Activated CD4-positive, alpha-beta T cell treated with anti-CD3 and anti-CD28 coated beads, Interleukin-2, amount 10 ng/mL, durations not matched to agents 24 days and 14 days (primary cell): ENCODE measurements around the gene DIP2C. TPM values are rescaled to one million over a fixed set of nuclear protein-coding genes. Genes with fewer than 3 reads are reported as not detected.
"Not testable (repeated sequence)": the region's sequence is repeated elsewhere in the genome, so short reads cannot be mapped to it uniquely, and the experiment has no call there.

Experiments
- DNase-seq: peaks from one replicate; pipeline ENCODE4 v3.0.0; 2022
- H3K27ac Mint-ChIP-seq: one replicate; pipeline ENCODE4 v1.8.0; 2022; ENCODE audit warnings: mild to moderate bottlenecking, mixed read lengths
- H3K27me3 Mint-ChIP-seq: one replicate; pipeline ENCODE4 v1.8.0; 2022; ENCODE audit warnings: mixed read lengths
- H3K36me3 Mint-ChIP-seq: one replicate; pipeline ENCODE4 v1.8.0; 2022; ENCODE audit warnings: low read depth, mild to moderate bottlenecking, mixed read lengths
- H3K4me1 Mint-ChIP-seq: one replicate; pipeline ENCODE4 v1.8.0; 2021; ENCODE audit warnings: mixed read lengths
- H3K4me3 Mint-ChIP-seq: one replicate; pipeline ENCODE4 v1.8.0; 2022; ENCODE audit warnings: mild to moderate bottlenecking, moderate library complexity, mixed read lengths
- H3K9me3 Mint-ChIP-seq: one replicate; pipeline ENCODE4 v1.8.0; 2021; ENCODE audit warnings: mixed read lengths
- intact Hi-C: fragments of 100-400 bp; cut with micrococcal nuclease; formaldehyde crosslinking; loops from one replicate; pipeline ENCODE4 v1.15.1; 2023
- total RNA-seq: library from RNA; stranded (reverse); gene quantifications from 2 replicates; pipeline ENCODE4 v1.2.3, GENCODE V29; 2022

The DIP2C gene
- total RNA-seq, 1 donor from 2014 or later, result 1.4 TPM

DNA sequence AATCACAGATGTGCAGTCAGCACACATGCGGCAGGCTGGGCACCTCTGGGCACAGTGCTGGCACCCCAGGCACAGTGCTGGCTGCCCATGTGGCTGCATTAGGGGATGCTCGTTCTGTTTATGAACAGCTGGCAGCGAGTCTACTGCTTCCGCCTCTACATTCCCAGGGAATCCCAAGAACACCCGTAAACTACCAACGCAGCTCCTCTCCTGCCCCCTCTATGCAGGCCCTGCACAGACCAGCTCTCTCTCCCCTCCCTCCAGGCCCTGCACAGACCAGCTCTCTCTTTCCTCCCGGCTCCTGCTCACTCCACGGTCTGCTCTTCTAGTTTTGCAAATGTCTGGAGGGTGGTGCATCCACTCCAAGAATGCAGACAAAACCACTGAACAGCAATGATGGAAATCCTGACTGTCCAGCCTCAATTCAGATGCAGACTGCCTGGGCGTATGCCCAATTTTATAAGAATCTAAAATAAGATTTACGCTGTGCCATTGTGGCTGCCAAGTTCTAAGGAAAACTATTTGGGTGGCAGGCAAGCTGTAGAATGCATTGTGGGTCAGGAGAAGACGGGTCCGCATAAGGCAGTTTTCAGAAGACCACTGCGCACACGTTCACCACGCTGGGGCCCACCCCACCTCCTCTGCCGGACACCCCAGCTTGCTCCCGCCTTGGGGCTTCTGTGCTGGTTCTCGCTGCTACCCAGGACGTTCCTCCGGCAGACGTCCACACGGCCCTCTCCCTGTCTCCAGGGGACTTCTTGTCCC lies 319.6 kb downstream of the DIP2C start:
- H3K4me1 Mint-ChIP-seq, result no peaks in the 10 kb centered on the region
- DNase-seq, result no peak
- H3K4me3 Mint-ChIP-seq, result no peak overlapping the region
- no peaks in the 10 kb centered on the region for H3K9me3 Mint-ChIP-seq
- H3K36me3 Mint-ChIP-seq, result no peaks in the 10 kb centered on the region
- intact Hi-C loops, result no loop called here
- H3K27me3 Mint-ChIP-seq, result no peaks in the 10 kb centered on the region
- no peak overlapping the region for H3K27ac Mint-ChIP-seq

DNA sequence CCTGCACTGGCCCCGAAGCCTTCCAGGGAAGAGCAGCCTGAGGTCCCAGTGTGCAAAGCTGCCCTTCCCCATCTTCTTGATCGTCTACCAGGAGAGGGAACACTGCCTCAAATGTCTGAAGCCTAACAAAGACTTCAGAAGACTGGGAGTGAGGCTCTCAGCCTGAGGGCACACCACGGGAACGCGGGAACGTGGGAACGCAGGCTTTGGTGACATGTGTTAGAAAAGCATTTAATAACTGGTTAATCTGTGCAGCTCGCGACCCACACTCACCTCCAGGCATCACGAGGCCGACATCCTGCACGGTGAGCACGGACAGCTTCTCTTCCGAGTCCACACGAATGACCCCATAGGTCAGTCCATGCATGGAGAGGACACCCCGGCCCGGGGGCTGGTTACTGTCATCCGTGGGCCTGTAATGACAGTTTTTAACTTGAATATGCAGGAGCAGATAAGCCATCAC lies 320.2 kb downstream of the DIP2C start:
- H3K27me3 Mint-ChIP-seq, result no peaks in the 10 kb centered on the region

DNA sequence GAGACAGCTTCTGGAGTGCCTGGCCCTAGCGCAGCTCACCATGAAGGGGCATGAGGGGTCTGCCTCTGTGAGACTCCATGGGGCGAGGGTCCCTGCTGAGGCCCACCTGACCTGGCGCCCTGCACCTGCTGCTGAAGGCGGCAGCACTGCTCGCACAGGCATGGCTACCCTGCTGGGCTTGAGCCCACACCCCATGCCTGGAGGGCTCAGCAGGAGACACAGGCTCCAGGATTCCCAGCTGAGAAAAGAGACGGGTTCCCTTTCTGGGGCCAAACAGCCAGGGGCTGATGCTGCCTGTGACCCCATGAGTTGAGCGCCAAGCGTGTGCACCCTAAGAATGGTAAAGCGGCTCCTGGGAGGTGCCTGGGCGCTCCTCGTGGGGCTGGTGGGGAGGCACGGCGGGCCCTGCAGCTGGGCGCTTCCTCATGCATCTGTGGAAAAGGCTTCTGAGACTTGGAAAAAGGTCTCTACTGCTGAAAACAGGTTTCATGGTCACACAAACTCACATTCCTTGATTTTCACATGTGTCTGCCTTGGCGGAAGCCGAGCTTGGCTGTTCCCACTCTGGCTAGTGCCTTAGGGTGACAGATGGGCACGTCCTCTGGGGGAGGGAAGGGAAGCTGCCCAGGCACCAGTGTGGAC lies 320.8 kb downstream of the DIP2C start:
- Mint-ChIP-seq H3K9me3 (no peaks in the 10 kb centered on the region), H3K4me1 (no peaks in the 10 kb centered on the region), H3K27me3 (no peaks in the 10 kb centered on the region), H3K36me3 (no peaks in the 10 kb centered on the region), H3K27ac (no peak overlapping the region), H3K4me3 (no peak overlapping the region)
- no peak for DNase-seq
- intact Hi-C loops, result no loop called here

More for the DNA sequence above, 320.2 kb downstream of the DIP2C start:
- no peak overlapping the region for H3K4me3 Mint-ChIP-seq
- intact Hi-C loops, result no loop called here
- H3K36me3 Mint-ChIP-seq, result no peaks in the 10 kb centered on the region
- H3K9me3 Mint-ChIP-seq, result no peaks in the 10 kb centered on the region
- no peak overlapping the region for H3K27ac Mint-ChIP-seq
- DNase-seq, result no peak
- no peaks in the 10 kb centered on the region for H3K4me1 Mint-ChIP-seq

DNA sequence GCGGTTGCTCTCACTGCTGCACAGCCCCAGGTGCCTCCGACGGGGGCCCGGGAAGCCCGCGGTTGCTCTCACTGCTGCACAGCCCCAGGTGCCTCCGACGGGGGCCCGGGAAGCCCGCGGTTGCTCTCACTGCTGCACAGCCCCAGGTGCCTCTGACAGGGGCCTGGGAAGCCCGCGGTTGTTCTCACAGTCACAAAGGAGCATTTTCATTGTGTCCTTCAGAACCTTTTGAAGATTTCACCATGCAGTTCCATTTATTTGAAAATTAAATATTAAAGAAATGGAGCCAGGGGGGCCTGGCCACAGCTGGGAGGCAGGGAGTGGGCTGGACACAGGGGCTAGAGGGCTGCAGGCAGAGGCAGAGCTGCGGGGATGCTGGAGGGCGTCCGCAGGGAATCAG lies 321.4 kb downstream of the DIP2C start:
- H3K4me1 Mint-ChIP-seq, H3K36me3 Mint-ChIP-seq, H3K9me3 Mint-ChIP-seq, H3K4me3 Mint-ChIP-seq, intact Hi-C loops, DNase-seq, H3K27ac Mint-ChIP-seq, H3K27me3 Mint-ChIP-seq: not testable (repeated sequence)

DNA sequence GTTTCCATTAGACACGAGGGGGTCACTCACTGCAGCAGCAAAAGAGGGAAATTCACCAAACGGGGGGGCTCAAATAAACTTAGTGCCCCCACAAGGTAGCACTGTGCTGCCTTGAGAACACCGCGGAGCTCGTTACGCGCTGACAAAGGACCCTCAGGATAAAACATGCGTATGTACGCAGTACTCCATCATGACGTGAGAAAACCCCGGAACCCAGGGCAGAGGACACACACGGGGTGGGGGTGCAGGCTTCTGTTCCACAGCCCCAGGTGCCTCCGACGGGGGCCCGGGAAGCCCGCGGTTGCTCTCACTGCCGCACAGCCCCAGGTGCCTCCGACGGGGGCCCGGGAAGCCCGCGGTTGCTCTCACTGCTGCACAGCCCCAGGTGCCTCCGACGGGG lies 321.8 kb downstream of the DIP2C start:
- no peaks in the 10 kb centered on the region for H3K27me3 Mint-ChIP-seq
- H3K9me3 Mint-ChIP-seq, result no peaks in the 10 kb centered on the region
- no peak for DNase-seq
- intact Hi-C loops, result no loop called here
- H3K36me3 Mint-ChIP-seq, result no peaks in the 10 kb centered on the region
- no peaks in the 10 kb centered on the region for H3K4me1 Mint-ChIP-seq
- no peak overlapping the region for H3K4me3 Mint-ChIP-seq
- H3K27ac Mint-ChIP-seq, result no peak overlapping the region

DNA sequence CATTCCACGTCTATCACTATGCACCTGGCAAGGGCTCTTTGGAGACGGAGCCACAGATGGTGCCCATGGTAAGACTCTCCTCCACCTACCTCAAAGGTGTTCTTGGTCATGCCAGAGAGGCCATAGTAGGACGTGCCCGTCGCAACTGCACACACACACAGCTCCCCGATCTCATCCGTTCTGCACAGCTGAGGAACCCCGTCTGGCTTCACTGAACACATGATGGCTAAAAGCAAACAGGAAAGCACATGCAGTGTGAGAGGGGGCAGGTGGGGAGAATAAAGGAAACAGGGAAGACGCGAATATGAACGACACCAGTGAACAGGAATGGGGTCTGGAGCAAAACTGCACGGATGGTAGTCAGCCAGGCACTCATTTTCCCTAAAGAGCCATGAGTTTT lies 323.3 kb downstream of the DIP2C start:
- no peak overlapping the region for H3K27ac Mint-ChIP-seq
- no peaks in the 10 kb centered on the region for H3K36me3 Mint-ChIP-seq
- DNase-seq, result no peak
- intact Hi-C loops, result no loop called here
- H3K4me3 Mint-ChIP-seq, result no peak overlapping the region
- H3K9me3 Mint-ChIP-seq, result no peaks in the 10 kb centered on the region
- no peaks in the 10 kb centered on the region for H3K27me3 Mint-ChIP-seq
- H3K4me1 Mint-ChIP-seq, result no peaks in the 10 kb centered on the region

DNA sequence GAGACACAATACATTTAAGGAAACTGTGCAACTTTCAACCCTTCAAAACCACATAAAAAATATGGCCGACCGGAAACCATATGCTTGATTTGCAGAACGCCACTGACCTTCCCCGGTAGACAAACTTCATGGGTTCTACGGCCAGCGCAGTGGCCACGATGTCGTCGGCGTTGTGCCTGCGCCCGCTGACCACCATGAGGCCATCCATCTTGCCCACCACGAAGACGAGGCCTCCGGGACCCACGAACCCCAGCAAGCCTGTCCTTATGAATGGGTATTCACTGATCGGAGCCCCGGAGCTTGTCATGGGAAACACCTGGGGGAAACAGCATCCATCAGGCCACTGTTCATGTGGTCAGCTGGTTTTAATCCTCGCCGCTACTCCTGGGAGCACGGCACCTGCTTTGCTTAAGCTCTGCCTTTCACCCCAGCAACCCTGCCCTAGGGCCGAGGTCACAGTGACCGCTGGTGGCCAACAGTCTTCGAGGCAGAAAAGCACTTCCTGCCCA lies 325.1 kb downstream of the DIP2C start:
- intact Hi-C loops, result no loop called here
- H3K9me3 Mint-ChIP-seq, result no peaks in the 10 kb centered on the region
- H3K4me3 Mint-ChIP-seq, result no peak overlapping the region
- H3K27ac Mint-ChIP-seq, result no peak overlapping the region
- DNase-seq, result no peak
- no peaks in the 10 kb centered on the region for H3K4me1 Mint-ChIP-seq
- H3K27me3 Mint-ChIP-seq, result no peaks in the 10 kb centered on the region
- no peaks in the 10 kb centered on the region for H3K36me3 Mint-ChIP-seq

DNA sequence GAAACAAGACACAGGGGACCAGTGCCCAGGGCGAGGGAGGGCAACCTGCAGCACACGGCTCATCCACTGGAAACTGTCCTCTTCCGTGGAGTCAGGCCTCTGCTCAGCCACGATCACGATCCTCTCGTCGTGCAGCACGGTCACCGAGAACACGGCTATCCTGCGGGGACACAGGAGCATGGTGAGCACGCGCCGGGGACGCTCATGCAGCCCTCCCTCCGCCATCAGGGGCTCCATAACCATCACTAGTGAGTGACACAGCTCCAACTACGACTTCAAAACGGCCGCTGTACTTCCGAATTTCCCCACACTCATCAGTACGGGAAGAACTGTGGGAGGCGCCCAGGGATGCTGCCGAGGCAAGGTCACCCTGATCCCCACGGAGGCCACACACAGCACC lies 326.3 kb downstream of the DIP2C start:
- Mint-ChIP-seq H3K27ac (no peak overlapping the region), H3K4me1 (no peaks in the 10 kb centered on the region), H3K4me3 (no peak overlapping the region), H3K9me3 (no peaks in the 10 kb centered on the region), H3K27me3 (no peaks in the 10 kb centered on the region), H3K36me3 (no peaks in the 10 kb centered on the region)
- no peak for DNase-seq
- intact Hi-C loops, result no loop called here

DNA sequence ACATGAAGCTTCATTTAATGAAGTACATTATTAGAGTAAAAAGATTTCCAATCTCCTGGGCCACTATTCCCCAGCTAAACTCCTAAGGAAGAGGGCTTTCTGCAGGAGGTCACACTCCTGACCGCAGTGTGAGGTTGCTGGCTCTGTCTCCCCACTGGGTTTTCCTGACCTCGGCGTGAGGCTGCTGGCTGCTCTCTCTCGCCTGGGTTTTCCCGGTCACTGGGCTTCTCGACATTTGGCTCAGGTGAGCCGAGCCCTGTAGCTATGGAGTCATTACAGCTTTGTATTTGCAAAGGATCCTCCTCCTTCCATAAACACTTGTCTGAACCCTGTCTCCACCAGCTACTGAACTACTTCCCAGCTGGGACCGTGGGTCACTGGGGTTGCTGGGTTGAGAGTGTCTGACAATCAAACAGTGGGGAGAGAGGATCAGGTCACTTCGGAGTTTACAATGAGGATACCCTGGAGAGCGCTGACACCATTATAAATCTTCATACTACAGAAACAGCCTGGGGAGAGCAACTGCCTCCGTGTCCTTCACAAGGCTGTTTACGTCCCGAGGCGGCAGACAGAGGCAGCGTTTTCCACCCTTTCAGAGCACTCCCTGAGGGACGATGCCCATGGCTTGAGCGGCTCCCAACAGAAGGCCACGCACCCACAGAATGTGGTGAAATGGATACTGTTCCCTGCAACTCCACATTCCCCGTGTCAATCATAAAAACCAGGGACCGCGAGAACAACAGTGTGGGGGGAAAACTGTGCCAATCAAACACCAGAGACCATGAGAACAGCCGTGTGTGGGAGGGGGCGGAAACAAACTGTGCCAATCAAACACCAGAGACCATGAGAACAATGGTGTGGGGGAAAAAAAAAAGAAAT lies 328.0 kb downstream of the DIP2C start:
- no peak for DNase-seq
- no peaks in the 10 kb centered on the region for H3K4me1 Mint-ChIP-seq
- no peaks in the 10 kb centered on the region for H3K9me3 Mint-ChIP-seq
- H3K27me3 Mint-ChIP-seq, result no peaks in the 10 kb centered on the region
- intact Hi-C loops, result no loop called here
- no peak overlapping the region for H3K4me3 Mint-ChIP-seq
- no peaks in the 10 kb centered on the region for H3K36me3 Mint-ChIP-seq
- no peak overlapping the region for H3K27ac Mint-ChIP-seq

DNA sequence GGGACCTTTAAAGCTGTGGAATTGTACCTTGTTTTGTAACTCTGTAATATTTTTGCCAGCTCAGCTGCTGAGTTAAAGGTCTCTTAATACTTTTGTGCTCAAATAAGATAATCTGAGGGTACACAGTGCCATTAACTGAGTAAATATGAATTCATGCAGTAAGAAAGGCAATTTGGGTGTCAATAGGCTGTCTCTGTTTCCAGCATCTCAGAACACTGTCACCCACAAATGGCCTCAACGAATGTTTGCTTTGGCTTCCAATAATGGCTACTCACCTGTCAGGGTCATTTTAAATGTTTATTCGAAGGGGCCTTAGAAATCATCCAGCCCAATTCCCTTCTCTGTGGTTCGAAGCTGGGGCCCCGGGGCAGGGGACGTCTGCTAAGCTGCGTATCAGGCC lies 328.8 kb downstream of the DIP2C start:
- Mint-ChIP-seq H3K27ac (no peak overlapping the region), H3K4me1 (no peaks in the 10 kb centered on the region), H3K4me3 (no peak overlapping the region), H3K36me3 (no peaks in the 10 kb centered on the region), H3K9me3 (no peaks in the 10 kb centered on the region), H3K27me3 (no peaks in the 10 kb centered on the region)
- intact Hi-C loops, result no loop called here
- DNase-seq, result no peak

DNA sequence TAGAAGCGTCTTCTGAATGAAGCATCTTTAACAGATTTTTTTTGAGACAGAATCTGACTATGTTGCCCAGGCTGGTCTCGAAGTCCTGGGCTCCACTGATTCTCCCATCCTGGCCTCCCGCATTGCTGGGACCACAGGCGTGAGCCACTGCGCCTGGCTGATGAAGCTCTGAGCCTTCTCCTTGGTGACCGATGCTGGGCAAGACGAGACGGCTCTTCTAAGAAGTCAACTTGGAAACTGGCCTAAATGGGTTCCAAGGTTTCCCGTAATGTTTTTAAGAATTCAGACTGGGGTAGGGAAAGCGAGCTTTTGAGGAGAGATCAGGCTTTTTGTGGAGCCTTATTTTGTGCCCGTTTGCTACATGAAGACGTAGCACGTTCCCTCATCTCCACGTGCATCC lies 329.7 kb downstream of the DIP2C start:
- H3K36me3 Mint-ChIP-seq, result no peaks in the 10 kb centered on the region
- intact Hi-C loops, result no loop called here
- H3K4me1 Mint-ChIP-seq, result no peaks in the 10 kb centered on the region
- H3K27ac Mint-ChIP-seq, result no peak overlapping the region
- H3K27me3 Mint-ChIP-seq, result no peaks in the 10 kb centered on the region
- H3K4me3 Mint-ChIP-seq, result no peak overlapping the region
- no peak for DNase-seq
- H3K9me3 Mint-ChIP-seq, result no peaks in the 10 kb centered on the region

DNA sequence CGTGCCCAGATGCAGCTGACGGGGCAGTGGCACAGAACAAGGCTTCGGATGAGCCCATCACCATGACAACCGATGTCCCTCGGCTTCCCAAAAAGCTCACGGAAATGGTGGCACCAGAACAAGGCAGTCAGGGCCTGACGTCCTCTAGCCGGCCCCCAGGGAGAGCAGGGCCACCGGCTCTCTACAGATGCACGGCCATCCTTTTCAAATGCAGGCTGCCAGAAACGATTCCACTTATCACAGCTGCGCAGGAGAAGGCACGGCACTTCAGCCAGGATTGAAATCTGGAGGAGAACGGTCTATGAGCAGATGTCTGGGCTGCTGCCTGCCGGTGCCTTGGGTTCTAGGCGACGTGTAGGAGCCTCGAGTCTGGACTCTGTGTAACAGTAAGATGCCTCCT lies 330.4 kb downstream of the DIP2C start:
- H3K27me3 Mint-ChIP-seq, result no peaks in the 10 kb centered on the region
- DNase-seq, result no peak
- H3K27ac Mint-ChIP-seq, result no peak overlapping the region
- H3K4me3 Mint-ChIP-seq, result no peak overlapping the region
- H3K9me3 Mint-ChIP-seq, result no peaks in the 10 kb centered on the region
- intact Hi-C loops, result no loop called here
- H3K4me1 Mint-ChIP-seq, result no peaks in the 10 kb centered on the region
- H3K36me3 Mint-ChIP-seq, result no peaks in the 10 kb centered on the region

DNA sequence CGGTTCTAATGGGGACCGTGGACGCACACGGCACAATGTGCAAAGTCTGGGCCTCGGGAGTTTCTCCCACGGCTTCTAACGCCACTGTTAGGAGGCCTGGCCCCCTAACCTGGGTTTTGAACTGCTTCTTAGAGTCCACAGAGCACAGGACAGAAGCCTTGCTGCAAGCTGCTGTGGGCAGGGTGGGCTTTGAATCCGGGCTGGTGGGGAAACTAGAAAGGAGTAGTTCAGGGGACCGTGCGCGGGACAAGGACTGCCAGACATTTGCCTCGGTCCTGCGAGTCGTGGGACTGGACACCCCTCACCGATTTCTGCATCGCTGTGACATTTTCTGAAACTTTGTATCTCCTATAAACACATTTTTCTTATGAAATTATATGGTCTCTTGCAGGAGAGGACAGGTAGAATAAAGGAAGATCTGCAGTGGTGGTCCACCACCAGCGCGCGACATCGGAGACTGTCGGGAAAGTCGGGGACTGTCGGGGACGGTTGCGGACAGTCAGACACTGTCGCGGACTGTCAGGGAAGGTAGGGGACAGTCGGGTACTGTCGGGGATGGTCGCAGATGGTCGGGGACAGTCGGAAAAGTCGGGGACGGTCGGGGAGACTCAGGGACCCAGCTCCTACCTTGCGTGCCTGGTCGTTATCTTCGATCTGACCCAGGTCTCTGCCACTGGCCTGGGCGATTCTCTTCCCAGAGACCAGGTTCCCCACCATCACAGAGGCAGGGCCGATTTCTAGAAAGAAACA lies 332.1 kb downstream of the DIP2C start:
- Mint-ChIP-seq H3K9me3 (no peaks in the 10 kb centered on the region), H3K36me3 (no peaks in the 10 kb centered on the region), H3K27ac (no peak overlapping the region), H3K4me3 (no peak overlapping the region), H3K4me1 (no peaks in the 10 kb centered on the region), H3K27me3 (no peaks in the 10 kb centered on the region)
- intact Hi-C loops, result no loop called here
- DNase-seq, result no peak
